GM23338 (cell line): Measurements from ENCODE around the gene LPCAT3. TPM values are rescaled to one million over a fixed set of nuclear protein-coding genes. Genes with fewer than 3 reads are reported as not detected.

Experiments used
- ATAC-seq: fragments of 200-7000 bp; cut with Tn5 transposase; 3 replicates; pipeline ENCODE4 v1.9.1; 2020
- DNase-seq: peaks from one replicate; pipeline ENCODE4 v3.0.0-alpha.2; 2015; ENCODE audit warnings: low spot score
- H2AFZ ChIP-seq: fragments of 200-600 bp; sonication (generic); 2 replicates; pipeline ENCODE4 v1.8.0; 2016; ENCODE audit warnings: antibody characterized with exemption, mild to moderate bottlenecking, moderate library complexity
- H3F3A ChIP-seq: fragments of 200-600 bp; sonication (generic); replicated peaks from 2 replicates; pipeline ENCODE4 v1.8.0; 2017; ENCODE audit warnings: antibody characterized with exemption, mixed run types, low read depth
- H3K27ac ChIP-seq: fragments of 200-600 bp; sonication (generic); 2 replicates; pipeline ENCODE4 v1.6.1; 2016; ENCODE audit warnings: low read depth
- H3K27me3 ChIP-seq: fragments of 200-600 bp; sonication (generic); 2 replicates; pipeline ENCODE4 v1.8.0; 2016; ENCODE audit warnings: mild to moderate bottlenecking, mixed run types, moderate library complexity; ENCODE audit not compliant: insufficient read depth
- H3K36me3 ChIP-seq: fragments of 200-600 bp; sonication (generic); 2 replicates; pipeline ENCODE4 v1.8.0; 2016; ENCODE audit warnings: mild to moderate bottlenecking; ENCODE audit not compliant: insufficient read depth
- H3K4me1 ChIP-seq: fragments of 200-600 bp; sonication (generic); 2 replicates; pipeline ENCODE4 v1.8.0; 2016; ENCODE audit warnings: mild to moderate bottlenecking, moderate library complexity; ENCODE audit not compliant: insufficient read depth
- H3K4me2 ChIP-seq: fragments of 200-600 bp; sonication (generic); 2 replicates; pipeline ENCODE4 v1.7.1; 2017; ENCODE audit warnings: mixed run types
- H3K4me3 ChIP-seq: fragments of 200-600 bp; sonication (generic); 2 replicates; pipeline ENCODE4 v1.6.1; 2016; ENCODE audit warnings: mixed run types
- H3K79me2 ChIP-seq: fragments of 200-600 bp; sonication (generic); replicated peaks from 2 replicates; pipeline ENCODE4 v1.8.0; 2017; ENCODE audit warnings: mild to moderate bottlenecking; ENCODE audit not compliant: insufficient read depth
- H3K9me2 ChIP-seq: fragments of 200-600 bp; sonication (generic); 2 replicates; pipeline ENCODE4 v1.8.0; 2017; ENCODE audit not compliant: insufficient read depth
- H4K20me1 ChIP-seq: fragments of 200-600 bp; sonication (generic); replicated peaks from 2 replicates; pipeline ENCODE4 v1.8.0; 2017; ENCODE audit warnings: mild to moderate bottlenecking; ENCODE audit not compliant: insufficient read depth
- H3K27ac Mint-ChIP-seq: 2 replicates; pipeline ENCODE4 v1.8.0; 2020; ENCODE audit warnings: inconsistent platforms, mild to moderate bottlenecking, moderate library complexity, mixed read lengths
- H3K27me3 Mint-ChIP-seq: 3 replicates; pipeline ENCODE4 v1.8.0; 2022; ENCODE audit warnings: low read depth, mild to moderate bottlenecking, moderate library complexity, mixed read lengths, inconsistent platforms; ENCODE audit not compliant: insufficient read depth, poor library complexity
- H3K36me3 Mint-ChIP-seq: 3 replicates; pipeline ENCODE4 v1.8.0; 2021; ENCODE audit warnings: low read depth, mild to moderate bottlenecking, inconsistent platforms, moderate library complexity, mixed read lengths
- H3K4me1 Mint-ChIP-seq: 3 replicates; pipeline ENCODE4 v1.8.0; 2020; ENCODE audit warnings: mild to moderate bottlenecking, inconsistent platforms, mixed read lengths
- H3K4me3 Mint-ChIP-seq: 3 replicates; pipeline ENCODE4 v1.8.0; 2021; ENCODE audit warnings: moderate library complexity, mild to moderate bottlenecking, inconsistent platforms, mixed read lengths
- H3K9me3 Mint-ChIP-seq: 3 replicates; pipeline ENCODE4 v1.8.0; 2020; ENCODE audit warnings: moderate library complexity, mild to moderate bottlenecking, inconsistent platforms, mixed read lengths
- CREB1 ChIP-seq: fragments of 250-450 bp; sonication (Bioruptor Pico); IDR thresholded peaks from 2 replicates; pipeline ENCODE4 v1.5.0; 2020; ENCODE audit warnings: low read depth, mild to moderate bottlenecking, moderate library complexity
- EZH2 ChIP-seq: fragments of 200-600 bp; sonication (generic); IDR thresholded peaks from one replicate; pipeline ENCODE4 v1.8.0; 2017; ENCODE audit warnings: antibody characterized with exemption, mild to moderate bottlenecking, low read depth; ENCODE audit not compliant: unreplicated experiment
- JUNB ChIP-seq: IDR thresholded peaks from one replicate; pipeline ENCODE4 v1.6.1; 2016; ENCODE audit warnings: antibody characterized with exemption; ENCODE audit not compliant: unreplicated experiment
- POLR2AphosphoS5 ChIP-seq: IDR thresholded peaks from 2 replicates; pipeline ENCODE4 v1.6.1; 2016; ENCODE audit warnings: antibody characterized with exemption, low read depth
- REST ChIP-seq: IDR thresholded peaks from one replicate; pipeline ENCODE4 v1.6.1; 2018; ENCODE audit warnings: antibody characterized with exemption; ENCODE audit not compliant: unreplicated experiment
- ZNF114 ChIP-seq: fragments of 250-450 bp; sonication (Bioruptor Pico); IDR thresholded peaks from 2 replicates; pipeline ENCODE4 v1.5.0; 2020; ENCODE audit warnings: mild to moderate bottlenecking, moderate library complexity
- polyA plus RNA-seq: library from polyadenylated mRNA; unstranded; fragments of >200 nt; fragmentation: Nextera tagmentation; extraction: Ambion mirVana; gene quantifications from 2 replicates; pipeline ENCODE4 v1.2.1, GENCODE V29; 2016
- total RNA-seq: library from RNA; depleted of rRNA; stranded (reverse); fragments of >200 nt; shearing (Covaris generic); gene quantifications from 2 replicates; pipeline ENCODE4 v1.2.3, GENCODE V29; 2014
- TF ChIP-seq, protein P1 (sequence below): IDR thresholded peaks from 2 replicates; pipeline ENCODE4 v1.6.1; 2016; ENCODE audit warnings: antibody characterized with exemption
- TF ChIP-seq, protein P2 (sequence below), 2 experiments: fragments of 200-600 bp in 1 of 2; sonication (generic) in 1 of 2; conservative IDR thresholded peaks; 2 replicates each; pipeline versions ENCODE4 v1.5.1 to v1.6.1; 2016 to 2017; ENCODE audit warnings: antibody characterized with exemption in 2 of 2, low read depth in 2 of 2, mild to moderate bottlenecking in 2 of 2, moderate library complexity in 1 of 2

The LPCAT3 gene
- total and polyA plus RNA-seq, 2 experiments from 2014 or later: 21.4 to 51.5 TPM

- no peak for TF ChIP-seq REST
- TF ChIP-seq POLR2AphosphoS5: no peak
- no peak for TF ChIP-seq JUNB
- no peak for TF ChIP-seq CREB1 (CRISPR knock-in tag)
- TF ChIP-seq ZNF114 (CRISPR knock-in tag): no peak
- TF ChIP-seq, protein P1, sequence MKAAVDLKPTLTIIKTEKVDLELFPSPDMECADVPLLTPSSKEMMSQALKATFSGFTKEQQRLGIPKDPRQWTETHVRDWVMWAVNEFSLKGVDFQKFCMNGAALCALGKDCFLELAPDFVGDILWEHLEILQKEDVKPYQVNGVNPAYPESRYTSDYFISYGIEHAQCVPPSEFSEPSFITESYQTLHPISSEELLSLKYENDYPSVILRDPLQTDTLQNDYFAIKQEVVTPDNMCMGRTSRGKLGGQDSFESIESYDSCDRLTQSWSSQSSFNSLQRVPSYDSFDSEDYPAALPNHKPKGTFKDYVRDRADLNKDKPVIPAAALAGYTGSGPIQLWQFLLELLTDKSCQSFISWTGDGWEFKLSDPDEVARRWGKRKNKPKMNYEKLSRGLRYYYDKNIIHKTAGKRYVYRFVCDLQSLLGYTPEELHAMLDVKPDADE: no peak
- TF ChIP-seq, protein P2, sequence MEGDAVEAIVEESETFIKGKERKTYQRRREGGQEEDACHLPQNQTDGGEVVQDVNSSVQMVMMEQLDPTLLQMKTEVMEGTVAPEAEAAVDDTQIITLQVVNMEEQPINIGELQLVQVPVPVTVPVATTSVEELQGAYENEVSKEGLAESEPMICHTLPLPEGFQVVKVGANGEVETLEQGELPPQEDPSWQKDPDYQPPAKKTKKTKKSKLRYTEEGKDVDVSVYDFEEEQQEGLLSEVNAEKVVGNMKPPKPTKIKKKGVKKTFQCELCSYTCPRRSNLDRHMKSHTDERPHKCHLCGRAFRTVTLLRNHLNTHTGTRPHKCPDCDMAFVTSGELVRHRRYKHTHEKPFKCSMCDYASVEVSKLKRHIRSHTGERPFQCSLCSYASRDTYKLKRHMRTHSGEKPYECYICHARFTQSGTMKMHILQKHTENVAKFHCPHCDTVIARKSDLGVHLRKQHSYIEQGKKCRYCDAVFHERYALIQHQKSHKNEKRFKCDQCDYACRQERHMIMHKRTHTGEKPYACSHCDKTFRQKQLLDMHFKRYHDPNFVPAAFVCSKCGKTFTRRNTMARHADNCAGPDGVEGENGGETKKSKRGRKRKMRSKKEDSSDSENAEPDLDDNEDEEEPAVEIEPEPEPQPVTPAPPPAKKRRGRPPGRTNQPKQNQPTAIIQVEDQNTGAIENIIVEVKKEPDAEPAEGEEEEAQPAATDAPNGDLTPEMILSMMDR (conservative IDR thresholded peaks at IDR 0.05; ENCODE audit: low read depth in 2 of 2): no peak
- no peak for TF ChIP-seq EZH2
Observed at GRCh38 chr12:6950811-6951540, 67.3 kb downstream of the LPCAT3 start, which contains the start of gene PTPN6 (continued).

DNA sequence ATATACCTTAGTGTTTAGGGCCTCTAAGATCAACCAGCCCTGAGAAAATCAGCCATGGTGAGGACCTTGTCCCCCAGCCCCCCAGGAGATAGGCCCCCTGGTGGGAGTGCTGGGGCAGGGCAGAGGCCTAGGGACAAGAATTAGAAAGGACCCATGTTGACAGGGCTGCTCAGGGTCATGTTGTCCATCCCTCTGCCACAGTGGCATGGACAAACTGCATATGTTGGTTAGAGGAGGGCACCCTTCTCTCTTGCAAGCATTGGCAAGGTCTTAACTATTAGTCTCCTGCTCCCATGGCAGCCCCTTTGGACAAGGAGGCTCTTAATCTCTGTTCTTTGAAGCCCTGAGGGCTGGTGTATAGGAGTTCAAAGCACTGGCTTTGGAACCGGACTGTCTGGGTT is 67.9 kb downstream of the LPCAT3 start:
- no peak for DNase-seq
- no peak overlapping the region for H3K27ac ChIP-seq
- no peak overlapping the region for H3K4me3 Mint-ChIP-seq
- no peaks in the 10 kb centered on the region for H3K9me3 Mint-ChIP-seq
- H3K9me2 ChIP-seq: no peaks in the 10 kb centered on the region
- H3K79me2 ChIP-seq: no peaks in the 10 kb centered on the region
- peaks cover 33% of the 10 kb centered on the region for H3K27me3 Mint-ChIP-seq
- no peak for ATAC-seq
- H3K36me3 Mint-ChIP-seq: no peaks in the 10 kb centered on the region
- TF ChIP-seq, protein P2 (conservative IDR thresholded peaks at IDR 0.05; ENCODE audit: low read depth in 2 of 2): peak; percentile 16 to 25; a peak in 1 of 4 replicates
- no peak for TF ChIP-seq POLR2AphosphoS5
- H3K27me3 ChIP-seq: no peaks in the 10 kb centered on the region
- H3K4me2 ChIP-seq: no peak overlapping the region
- H3K4me1 Mint-ChIP-seq: peaks cover 44% of the 10 kb centered on the region
- H3K36me3 ChIP-seq: no peaks in the 10 kb centered on the region
- no peak overlapping the region for H3K4me3 ChIP-seq
- H3K27ac Mint-ChIP-seq: no peak overlapping the region
- no peaks in the 10 kb centered on the region for H4K20me1 ChIP-seq
- H2AFZ ChIP-seq: no peak overlapping the region
- peaks cover 23% of the 10 kb centered on the region for H3K4me1 ChIP-seq
- peaks cover 14% of the 10 kb centered on the region for H3F3A ChIP-seq
